GM12875 (cell line): ENCODE measurements around the gene WDR45.

Experiments
- H3K4me3 ChIP-seq: one replicate; pipeline ENCODE4 v1.5.1; 2011; ENCODE audit warnings: low read depth, low read length, control low read depth
- TF ChIP-seq, protein P1 (sequence below): IDR thresholded peaks from 2 replicates; pipeline ENCODE4 v1.5.1; 2011; ENCODE audit warnings: low read depth, mild to moderate bottlenecking, control low read depth, inconsistent platforms, low read length, moderate library complexity, borderline replicate concordance; ENCODE audit not compliant: insufficient read depth

The WDR45 gene

GRCh38 chrX:49039598-49040375 is 39.9 kb downstream of the WDR45 start:
- H3K4me3 ChIP-seq, result peak overlapping the region; percentile 0
- TF ChIP-seq, protein P1, sequence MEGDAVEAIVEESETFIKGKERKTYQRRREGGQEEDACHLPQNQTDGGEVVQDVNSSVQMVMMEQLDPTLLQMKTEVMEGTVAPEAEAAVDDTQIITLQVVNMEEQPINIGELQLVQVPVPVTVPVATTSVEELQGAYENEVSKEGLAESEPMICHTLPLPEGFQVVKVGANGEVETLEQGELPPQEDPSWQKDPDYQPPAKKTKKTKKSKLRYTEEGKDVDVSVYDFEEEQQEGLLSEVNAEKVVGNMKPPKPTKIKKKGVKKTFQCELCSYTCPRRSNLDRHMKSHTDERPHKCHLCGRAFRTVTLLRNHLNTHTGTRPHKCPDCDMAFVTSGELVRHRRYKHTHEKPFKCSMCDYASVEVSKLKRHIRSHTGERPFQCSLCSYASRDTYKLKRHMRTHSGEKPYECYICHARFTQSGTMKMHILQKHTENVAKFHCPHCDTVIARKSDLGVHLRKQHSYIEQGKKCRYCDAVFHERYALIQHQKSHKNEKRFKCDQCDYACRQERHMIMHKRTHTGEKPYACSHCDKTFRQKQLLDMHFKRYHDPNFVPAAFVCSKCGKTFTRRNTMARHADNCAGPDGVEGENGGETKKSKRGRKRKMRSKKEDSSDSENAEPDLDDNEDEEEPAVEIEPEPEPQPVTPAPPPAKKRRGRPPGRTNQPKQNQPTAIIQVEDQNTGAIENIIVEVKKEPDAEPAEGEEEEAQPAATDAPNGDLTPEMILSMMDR, result no peak

- TF ChIP-seq, protein P1, result no peak
- H3K4me3 ChIP-seq, result no peak overlapping the region
These were observed 41.7 kb downstream of the WDR45 start for GRCh38 chrX:49037883-49038475.

- H3K4me3 ChIP-seq, result no peak overlapping the region
- TF ChIP-seq, protein P1, result no peak
These were observed 49.4 kb downstream of the WDR45 start for GRCh38 chrX:49030283-49030682.

GRCh38 chrX:49029876-49030275 is 49.8 kb downstream of the WDR45 start:
- TF ChIP-seq, protein P1, result no peak
- H3K4me3 ChIP-seq, result no peak overlapping the region
